HepG2 (cell line): ENCODE measurements around the gene FCHO1. TPM values are rescaled to one million over a fixed set of nuclear protein-coding genes. Genes with fewer than 3 reads are reported as not detected.
A peak's percentile ranks its signal among the peaks of the same experiment; 100 is the strongest.

Experiments
- AGO2 ChIP-seq: fragments of 200-400 bp; formaldehyde crosslinking; optimal IDR thresholded peaks from 2 replicates; pipeline ENCODE3; 2017; ENCODE audit warnings: mild to moderate bottlenecking, low read depth, low read length, moderate library complexity
- CBFB ChIP-seq: sonication (generic); formaldehyde crosslinking; IDR thresholded peaks from 2 replicates; pipeline ENCODE4 v1.4.0; 2020; ENCODE audit warnings: missing genetic modification reagents
- KDM6A ChIP-seq: IDR thresholded peaks from 2 replicates; pipeline ENCODE4 v1.6.1; 2016; ENCODE audit warnings: low read depth
- MED1 ChIP-seq: sonication (generic); formaldehyde crosslinking; IDR thresholded peaks from 2 replicates; pipeline ENCODE4 v1.4.0; 2020; ENCODE audit warnings: missing genetic modification reagents
- MXI1 ChIP-seq: IDR thresholded peaks from 3 replicates; pipeline ENCODE4 v1.6.1; 2012; ENCODE audit warnings: low read depth, low read length, inconsistent platforms, borderline replicate concordance
- NCOA5 ChIP-seq: sonication (generic); formaldehyde crosslinking; IDR thresholded peaks from 2 replicates; pipeline ENCODE4 v1.4.0; 2020; ENCODE audit warnings: missing genetic modification reagents
- NR2F2 ChIP-seq: IDR thresholded peaks from 2 replicates; pipeline ENCODE4 v1.6.1; 2012; ENCODE audit warnings: low read depth, inconsistent platforms, borderline replicate concordance
- PBX3 ChIP-seq: sonication (generic); formaldehyde crosslinking; IDR thresholded peaks from 2 replicates; pipeline ENCODE4 v1.8.1; 2023; ENCODE audit warnings: missing genetic modification reagents, inconsistent platforms, borderline replicate concordance
- PRPF4 ChIP-seq: fragments of 200-400 bp; formaldehyde crosslinking; IDR thresholded peaks from 2 replicates; pipeline ENCODE4 v1.6.1; 2016; ENCODE audit warnings: low read length, low read depth; ENCODE audit not compliant: poor library complexity, severe bottlenecking
- RFX1 ChIP-seq: fragments of 450-650 bp; IDR thresholded peaks from 2 replicates; pipeline ENCODE4 v1.6.1; 2017
- RFXAP ChIP-seq: sonication (generic); formaldehyde crosslinking; IDR thresholded peaks from 2 replicates; pipeline ENCODE4 v1.4.0; 2020; ENCODE audit warnings: missing genetic modification reagents, borderline replicate concordance
- SOX13 ChIP-seq, 3 experiments: fragments of 450-650 bp in 1 of 3; sonication (generic) in 1 of 3; formaldehyde crosslinking in 1 of 3; IDR thresholded peaks in 2 of 3; conservative IDR thresholded peaks in 1 of 3; 2 replicates each; pipeline versions ENCODE4 v1.5.0 to v1.6.1; 2016 to 2020; ENCODE audit warnings: antibody characterized with exemption in 1 of 3, mild to moderate bottlenecking in 1 of 3, missing compliant biosample characterization in 1 of 3, missing genetic modification reagents in 1 of 3, moderate library complexity in 1 of 3
- TP53 ChIP-seq: sonication (generic); formaldehyde crosslinking; conservative IDR thresholded peaks from 2 replicates; pipeline ENCODE4 v1.4.0; 2020; ENCODE audit warnings: missing genetic modification reagents
- ZBTB20 ChIP-seq: sonication (generic); formaldehyde crosslinking; IDR thresholded peaks from 2 replicates; pipeline ENCODE4 v1.8.1; 2023; ENCODE audit warnings: missing genetic modification reagents, low read depth, mild to moderate bottlenecking, borderline replicate concordance
- ZEB1 ChIP-seq: IDR thresholded peaks from 2 replicates; pipeline ENCODE4 v1.6.1; 2012; ENCODE audit warnings: mild to moderate bottlenecking, low read depth, inconsistent platforms; ENCODE audit not compliant: insufficient replicate concordance
- ZNF160 ChIP-seq: sonication (generic); formaldehyde crosslinking; IDR thresholded peaks from 2 replicates; pipeline ENCODE4 v1.8.0; 2022; ENCODE audit warnings: mild to moderate bottlenecking, inconsistent platforms, missing genetic modification reagents
- ZNF432 ChIP-seq: sonication (generic); formaldehyde crosslinking; IDR thresholded peaks from 2 replicates; pipeline ENCODE4 v1.5.0; 2020; ENCODE audit warnings: missing genetic modification reagents, mild to moderate bottlenecking, borderline replicate concordance
- ZNF446 ChIP-seq: sonication (generic); formaldehyde crosslinking; IDR thresholded peaks from 2 replicates; pipeline ENCODE4 v1.5.0; 2020; ENCODE audit warnings: mild to moderate bottlenecking, missing genetic modification reagents
- ZNF563 ChIP-seq: sonication (generic); formaldehyde crosslinking; IDR thresholded peaks from 2 replicates; pipeline ENCODE4 v1.8.0; 2022; ENCODE audit warnings: mild to moderate bottlenecking, moderate library complexity, missing genetic modification reagents
- ZNF567 ChIP-seq: sonication (generic); formaldehyde crosslinking; IDR thresholded peaks from 2 replicates; pipeline ENCODE4 v1.8.1; 2023; ENCODE audit warnings: mild to moderate bottlenecking, missing genetic modification reagents, borderline replicate concordance
- ZNF629 ChIP-seq: sonication (generic); formaldehyde crosslinking; conservative IDR thresholded peaks from 2 replicates; pipeline ENCODE4 v1.5.0; 2020; ENCODE audit warnings: missing genetic modification reagents
- polyA plus RNA-seq, 8 experiments: library from polyadenylated mRNA; depleted of rRNA in 3 of 8; stranded (reverse) in 7 of 8; unstranded in 1 of 8; fragments of >200 nt; fragmentation: Illumina TruSeq in 4 of 8; extraction: Trizol in 4 of 8; gene quantifications; 2 replicates each; pipeline versions ENCODE4 v1.2.1 to v1.2.3, GENCODE V29; 2011 to 2016; ENCODE audit warnings: low read depth in 4 of 8, missing spikeins in 1 of 8, mixed read lengths in 1 of 8; ENCODE audit not compliant: insufficient read depth in 1 of 8
- total RNA-seq, 5 experiments: library from RNA; depleted of rRNA; stranded (reverse); fragments of >200 nt; fragmentation: Illumina TruSeq; extraction: Trizol; gene quantifications; 2 replicates each; pipeline ENCODE4 v1.2.3, GENCODE V29; 2016; ENCODE audit warnings: low read depth in 1 of 5
- TF ChIP-seq, protein P1 (sequence below): fragments of 450-650 bp; IDR thresholded peaks from 2 replicates; pipeline ENCODE4 v1.6.1; 2017
- TF ChIP-seq, protein P2 (sequence below): sonication (generic); formaldehyde crosslinking; IDR thresholded peaks from 2 replicates; pipeline ENCODE4 v1.4.0; 2020; ENCODE audit warnings: missing genetic modification reagents
- TF ChIP-seq, protein P3 (sequence below): conservative IDR thresholded peaks from 2 replicates; pipeline ENCODE4 v1.6.1; 2018; ENCODE audit warnings: missing genetic modification reagents

Gene FCHO1
- total and polyA plus RNA-seq, 2 of the 13 experiments (the other 11 are each of a cell fraction or from before 2014, with no cell fraction given): 1.3 to 3.1 TPM

DNA sequence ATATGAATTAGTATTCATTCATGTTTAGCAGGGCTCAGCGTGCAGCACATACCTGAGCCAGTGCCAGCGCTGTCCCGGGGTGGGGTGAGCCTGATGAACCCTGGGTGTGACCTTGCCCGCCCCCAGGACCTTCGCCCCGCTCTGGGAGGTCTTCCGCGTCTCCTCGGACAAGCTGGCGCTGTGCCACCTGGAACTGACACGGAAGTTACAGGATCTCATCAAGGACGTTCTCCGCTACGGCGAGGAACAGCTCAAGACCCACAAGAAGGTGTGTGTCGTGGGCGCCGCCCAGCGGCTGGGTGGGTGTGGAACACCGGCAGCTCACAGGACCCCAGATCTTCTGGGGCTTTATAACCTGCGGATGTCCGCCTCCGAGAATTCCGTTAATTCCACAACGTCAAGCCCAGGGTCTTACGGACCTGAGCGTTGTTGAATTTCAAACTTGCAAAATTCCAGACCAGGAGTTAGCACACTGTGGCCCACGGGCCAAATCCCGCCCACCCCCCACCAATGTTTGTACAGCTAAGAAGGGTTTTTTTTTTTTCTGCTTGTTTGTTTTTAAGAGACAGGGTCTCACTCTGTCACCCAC lies 15.4 kb downstream of the FCHO1 start (continued):
- no peak for TF ChIP-seq ZNF563 (CRISPR knock-in tag)
- TF ChIP-seq CBFB (CRISPR knock-in tag): no peak
- TF ChIP-seq NR2F2: peak; percentile 71; the same call in 1 of the 2 replicates
- TF ChIP-seq SOX13 (IDR thresholded peaks at IDR 0.05): no peak
- no peak for TF ChIP-seq SOX13 (CRISPR knock-in tag; conservative IDR thresholded peaks at IDR 0.05 in 1 of 2, IDR thresholded peaks at IDR 0.05 in 1 of 2)
- TF ChIP-seq KDM6A: no peak
- TF ChIP-seq, protein P1, sequence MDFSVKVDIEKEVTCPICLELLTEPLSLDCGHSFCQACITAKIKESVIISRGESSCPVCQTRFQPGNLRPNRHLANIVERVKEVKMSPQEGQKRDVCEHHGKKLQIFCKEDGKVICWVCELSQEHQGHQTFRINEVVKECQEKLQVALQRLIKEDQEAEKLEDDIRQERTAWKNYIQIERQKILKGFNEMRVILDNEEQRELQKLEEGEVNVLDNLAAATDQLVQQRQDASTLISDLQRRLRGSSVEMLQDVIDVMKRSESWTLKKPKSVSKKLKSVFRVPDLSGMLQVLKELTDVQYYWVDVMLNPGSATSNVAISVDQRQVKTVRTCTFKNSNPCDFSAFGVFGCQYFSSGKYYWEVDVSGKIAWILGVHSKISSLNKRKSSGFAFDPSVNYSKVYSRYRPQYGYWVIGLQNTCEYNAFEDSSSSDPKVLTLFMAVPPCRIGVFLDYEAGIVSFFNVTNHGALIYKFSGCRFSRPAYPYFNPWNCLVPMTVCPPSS: no peak
- no peak for TF ChIP-seq PRPF4
- TF ChIP-seq RFXAP (CRISPR knock-in tag): no peak
- TF ChIP-seq TP53 (CRISPR knock-in tag): no peak
- TF ChIP-seq ZBTB20: no peak
- 0 out of 2 replicates have a peak, but pooled peaks have one; percentile 53 for TF ChIP-seq ZNF160 (CRISPR knock-in tag)
- TF ChIP-seq AGO2: no peak
- TF ChIP-seq ZNF432: no peak
- TF ChIP-seq PBX3 (CRISPR knock-in tag): no peak
- TF ChIP-seq ZNF629 (CRISPR knock-in tag): 0 out of 2 replicates have a peak, but pooled peaks have one; percentile 7
- TF ChIP-seq RFX1: no peak
- TF ChIP-seq ZEB1: no peak
- TF ChIP-seq NCOA5 (CRISPR knock-in tag): no peak
- TF ChIP-seq, protein P2, sequence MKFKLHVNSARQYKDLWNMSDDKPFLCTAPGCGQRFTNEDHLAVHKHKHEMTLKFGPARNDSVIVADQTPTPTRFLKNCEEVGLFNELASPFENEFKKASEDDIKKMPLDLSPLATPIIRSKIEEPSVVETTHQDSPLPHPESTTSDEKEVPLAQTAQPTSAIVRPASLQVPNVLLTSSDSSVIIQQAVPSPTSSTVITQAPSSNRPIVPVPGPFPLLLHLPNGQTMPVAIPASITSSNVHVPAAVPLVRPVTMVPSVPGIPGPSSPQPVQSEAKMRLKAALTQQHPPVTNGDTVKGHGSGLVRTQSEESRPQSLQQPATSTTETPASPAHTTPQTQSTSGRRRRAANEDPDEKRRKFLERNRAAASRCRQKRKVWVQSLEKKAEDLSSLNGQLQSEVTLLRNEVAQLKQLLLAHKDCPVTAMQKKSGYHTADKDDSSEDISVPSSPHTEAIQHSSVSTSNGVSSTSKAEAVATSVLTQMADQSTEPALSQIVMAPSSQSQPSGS (CRISPR knock-in tag): no peak
- TF ChIP-seq, protein P3, sequence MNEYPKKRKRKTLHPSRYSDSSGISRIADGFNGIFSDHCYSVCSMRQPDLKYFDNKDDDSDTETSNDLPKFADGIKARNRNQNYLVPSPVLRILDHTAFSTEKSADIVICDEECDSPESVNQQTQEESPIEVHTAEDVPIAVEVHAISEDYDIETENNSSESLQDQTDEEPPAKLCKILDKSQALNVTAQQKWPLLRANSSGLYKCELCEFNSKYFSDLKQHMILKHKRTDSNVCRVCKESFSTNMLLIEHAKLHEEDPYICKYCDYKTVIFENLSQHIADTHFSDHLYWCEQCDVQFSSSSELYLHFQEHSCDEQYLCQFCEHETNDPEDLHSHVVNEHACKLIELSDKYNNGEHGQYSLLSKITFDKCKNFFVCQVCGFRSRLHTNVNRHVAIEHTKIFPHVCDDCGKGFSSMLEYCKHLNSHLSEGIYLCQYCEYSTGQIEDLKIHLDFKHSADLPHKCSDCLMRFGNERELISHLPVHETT (CRISPR knock-in tag): no peak
- peak; percentile 64; the same call in 1 of the 2 replicates for TF ChIP-seq MED1 (CRISPR knock-in tag)
- TF ChIP-seq ZNF446 (CRISPR knock-in tag): no peak
- TF ChIP-seq ZNF567: no peak
- TF ChIP-seq MXI1: peak; percentile 42; the same call in 1 of the 3 replicates
